Sigmoid colon (tissue), 4 donors: Measurements from ENCODE around the gene LRRC37A2.
"Not testable (repeated sequence)": the region's sequence is repeated elsewhere in the genome, so short reads cannot be mapped to it uniquely, and the experiment has no call there.

Source experiments
- EP300 ChIP-seq, 4 donors: sonication (generic); formaldehyde crosslinking; IDR thresholded peaks; one replicate each; pipeline ENCODE4 v1.6.1; 2017; ENCODE audit warnings: antibody characterized with exemption in 4 of 4
- POLR2A ChIP-seq, 2 donors: fragments of 450-650 bp; IDR thresholded peaks; one replicate each; pipeline ENCODE4 v1.6.1; 2016; ENCODE audit warnings: antibody characterized with exemption in 2 of 2, mild to moderate bottlenecking in 2 of 2, moderate library complexity in 2 of 2
- POLR2AphosphoS5 ChIP-seq, 4 donors: sonication (generic); formaldehyde crosslinking; IDR thresholded peaks; one replicate each; pipeline ENCODE4 v1.6.1; 2017; ENCODE audit warnings: antibody characterized with exemption in 4 of 4
- TF ChIP-seq, protein P1 (sequence below), 4 experiments: fragments of 450-650 bp in 3 of 4; fragments of 200-600 bp in 1 of 4; IDR thresholded peaks; one replicate each; pipeline ENCODE4 v1.5.1; 2016 to 2019; ENCODE audit warnings: antibody characterized with exemption in 4 of 4, mild to moderate bottlenecking in 3 of 4, moderate library complexity in 2 of 4

DNA sequence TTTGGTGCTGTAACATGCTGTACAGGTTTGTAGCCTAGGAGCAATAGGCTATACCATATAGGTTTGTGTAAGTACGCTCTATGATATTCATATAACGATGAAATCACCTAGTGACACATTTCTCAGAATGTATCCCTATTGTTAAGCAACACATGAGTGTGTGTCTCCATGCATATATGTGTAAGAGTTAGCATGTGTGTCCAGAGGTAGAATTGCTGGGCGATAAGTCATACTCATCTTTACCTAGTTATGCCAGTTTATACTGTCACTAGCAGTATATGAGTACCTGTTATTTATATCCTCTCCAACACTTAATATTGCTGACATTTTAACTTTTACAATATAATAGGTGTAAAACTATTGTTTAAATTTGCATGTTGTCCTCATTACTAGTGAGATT is 88.5 kb downstream of the LRRC37A2 start:
- TF ChIP-seq, protein P1, sequence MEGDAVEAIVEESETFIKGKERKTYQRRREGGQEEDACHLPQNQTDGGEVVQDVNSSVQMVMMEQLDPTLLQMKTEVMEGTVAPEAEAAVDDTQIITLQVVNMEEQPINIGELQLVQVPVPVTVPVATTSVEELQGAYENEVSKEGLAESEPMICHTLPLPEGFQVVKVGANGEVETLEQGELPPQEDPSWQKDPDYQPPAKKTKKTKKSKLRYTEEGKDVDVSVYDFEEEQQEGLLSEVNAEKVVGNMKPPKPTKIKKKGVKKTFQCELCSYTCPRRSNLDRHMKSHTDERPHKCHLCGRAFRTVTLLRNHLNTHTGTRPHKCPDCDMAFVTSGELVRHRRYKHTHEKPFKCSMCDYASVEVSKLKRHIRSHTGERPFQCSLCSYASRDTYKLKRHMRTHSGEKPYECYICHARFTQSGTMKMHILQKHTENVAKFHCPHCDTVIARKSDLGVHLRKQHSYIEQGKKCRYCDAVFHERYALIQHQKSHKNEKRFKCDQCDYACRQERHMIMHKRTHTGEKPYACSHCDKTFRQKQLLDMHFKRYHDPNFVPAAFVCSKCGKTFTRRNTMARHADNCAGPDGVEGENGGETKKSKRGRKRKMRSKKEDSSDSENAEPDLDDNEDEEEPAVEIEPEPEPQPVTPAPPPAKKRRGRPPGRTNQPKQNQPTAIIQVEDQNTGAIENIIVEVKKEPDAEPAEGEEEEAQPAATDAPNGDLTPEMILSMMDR (IDR thresholded peaks at IDR 0.05): not testable (repeated sequence)
- TF ChIP-seq POLR2A, POLR2AphosphoS5, EP300 (IDR thresholded peaks at IDR 0.05): not testable (repeated sequence)
